Epithelial cell of proximal tubule (primary cell): ENCODE data around the gene NEIL1. TPM values are rescaled to one million over a fixed set of nuclear protein-coding genes. Genes with fewer than 3 reads are reported as not detected.
"Not testable (repeated sequence)": the region's sequence is repeated elsewhere in the genome, so short reads cannot be mapped to it uniquely, and the experiment has no call there.

Experiments
- DNase-seq: peaks from one replicate; pipeline ENCODE4 v3.0.0-alpha.2; 2011; ENCODE audit warnings: low read depth
- H3K4me3 ChIP-seq: 2 replicates; pipeline ENCODE4 v1.5.1; 2011; ENCODE audit warnings: low read depth, mild to moderate bottlenecking, low read length
- CTCF ChIP-seq: conservative IDR thresholded peaks from 2 replicates; pipeline ENCODE4 v1.5.1; 2012; ENCODE audit warnings: low read depth, mild to moderate bottlenecking, low read length
- total RNA-seq: library from RNA; depleted of rRNA; stranded (reverse); fragments of >200 nt; gene quantifications from 2 replicates; pipeline ENCODE4 v1.2.3, GENCODE V29; 2015

The NEIL1 gene
- total RNA-seq, 1 donor from 2014 or later: 7.6 TPM

- no peak for TF ChIP-seq CTCF
- H3K4me3 ChIP-seq: no peak overlapping the region
- no peak for DNase-seq
These were observed 37.1 kb upstream of the NEIL1 start for GRCh38 chr15:75309711-75310110.

GRCh38 chr15:75312548-75312947, 34.3 kb upstream of the NEIL1 start:
- DNase-seq, H3K4me3 ChIP-seq: not testable (repeated sequence)

- no peak overlapping the region for H3K4me3 ChIP-seq
- no peak for TF ChIP-seq CTCF
- no peak for DNase-seq
These were observed 33.6 kb upstream of the NEIL1 start for GRCh38 chr15:75313116-75313845.

GRCh38 chr15:75314552-75315290, 32.1 kb upstream of the NEIL1 start:
- no peak for DNase-seq
- H3K4me3 ChIP-seq: no peak overlapping the region
- TF ChIP-seq CTCF: no peak

GRCh38 chr15:75319231-75319897, 27.5 kb upstream of the NEIL1 start:
- not testable (repeated sequence) for DNase-seq, H3K4me3 ChIP-seq

- no peak for TF ChIP-seq CTCF
- H3K4me3 ChIP-seq: no peak overlapping the region
- no peak for DNase-seq
These were observed 25.1 kb upstream of the NEIL1 start for GRCh38 chr15:75321711-75322110.

- DNase-seq: no peak
- H3K4me3 ChIP-seq: no peak overlapping the region
- no peak for TF ChIP-seq CTCF
These were observed 20.9 kb upstream of the NEIL1 start for GRCh38 chr15:75325922-75326321.
